ENCODE results near the gene LRRC26.

Gene LRRC26

GRCh38 chr9:137181680-137182079 is 11.8 kb upstream of the LRRC26 start:
- no peak for DNase-seq

GRCh38 chr9:137180491-137180890 is 10.6 kb upstream of the LRRC26 start:
- DNase-seq: no peak

- DNase-seq: no peak
Measured at GRCh38 chr9:137179761-137180160, 9.9 kb upstream of the LRRC26 start.

GRCh38 chr9:137178939-137179630 is 9.2 kb upstream of the LRRC26 start:
- no peak for DNase-seq

- DNase-seq: no peak
Measured at GRCh38 chr9:137178201-137178938, 8.5 kb upstream of the LRRC26 start.

- DNase-seq: no peak
Measured at GRCh38 chr9:137176302-137177182, 6.7 kb upstream of the LRRC26 start.

GRCh38 chr9:137175345-137175961 is 5.6 kb upstream of the LRRC26 start:
- no peak for DNase-seq

GRCh38 chr9:137174722-137175293 is 5.0 kb upstream of the LRRC26 start:
- no peak for DNase-seq

GRCh38 chr9:137173796-137174664 is 4.2 kb upstream of the LRRC26 start:
- DNase-seq: no peak

GRCh38 chr9:137172901-137173795 is 3.3 kb upstream of the LRRC26 start:
- DNase-seq: no peak

GRCh38 chr9:137171149-137171900 is 1.5 kb upstream of the LRRC26 start:
- no peak for DNase-seq

GRCh38 chr9:137170486-137171148 is 766 bp upstream of the LRRC26 start:
- DNase-seq: no peak

- DNase-seq: no peak
Measured at GRCh38 chr9:137168904-137169856, 671 bp downstream of the LRRC26 start.

GRCh38 chr9:137168573-137168903 is 1.3 kb downstream of the LRRC26 start:
- no peak for DNase-seq

GRCh38 chr9:137167747-137168572 is 1.9 kb downstream of the LRRC26 start:
- DNase-seq: no peak

GRCh38 chr9:137167277-137167746 is 2.5 kb downstream of the LRRC26 start:
- no peak for DNase-seq
